ENCODE results near the gene ZEB2.

- no peak for TF ChIP-seq CTCF (IDR thresholded peaks at IDR 0.05)
- TF ChIP-seq POLR2A (IDR thresholded peaks at IDR 0.05): no peak
Measured at GRCh38 chr2:144421606-144422510, 98.1 kb downstream of the ZEB2 start.

All from breast epithelium (tissue), 3 donors.